K562 (cell line): ENCODE measurements around the gene MAMDC2. TPM values are rescaled to one million over a fixed set of nuclear protein-coding genes. Genes with fewer than 3 reads are reported as not detected.

Experiments
- ATAC-seq: fragments of 200-7000 bp; cut with Tn5 transposase; 3 replicates; pipeline ENCODE4 v1.9.1; 2020; ENCODE audit warnings: moderate library complexity
- BruUV-seq: library from RNA; stranded (reverse); fragments of 400-500 nt; replicated peaks from 2 replicates; lab custom pipeline; 2021; lab: Mats Ljungman, UMichigan
- CTCF ChIA-PET: fragments of 300-600 bp; formaldehyde crosslinking; extraction: SDS; loops from one replicate; lab custom pipeline; 2021; ENCODE audit warnings: low intra/inter-chr PET ratio; lab: Yijun Ruan, JAX
- POLR2A ChIA-PET: fragments of 300-600, 350-650 bp; sonication (Branson Sonifier 250); formaldehyde crosslinking; extraction: SDS; loops from one replicate; lab custom pipeline; 2021; ENCODE audit warnings: antibody characterized with exemption, inconsistent platforms; lab: Yijun Ruan, JAX
- DNase-seq, 4 experiments: peaks; one replicate each; pipeline versions ENCODE4 v3.0.0 to v3.0.0-alpha.2; 2011 to 2018; ENCODE audit warnings: low spot score in 3 of 4, mixed read lengths in 3 of 4; ENCODE audit errors: extremely low read depth in 1 of 4
- FAIRE-seq: peaks from 2 replicates; lab custom pipeline; 2011; peaks lifted over from hg19 to GRCh38; lab: Jason Lieb, UNC
- H2AFZ ChIP-seq: 2 replicates; pipeline ENCODE4 v1.6.0; 2011; ENCODE audit warnings: low read depth, low read length, control low read depth, inconsistent platforms
- H3K27ac ChIP-seq: fragments of 200-600 bp; 3 replicates; pipeline ENCODE4 v1.8.0; 2011; ENCODE audit warnings: low read depth, mild to moderate bottlenecking, control low read depth, inconsistent platforms, low read length, moderate library complexity, mixed read lengths; ENCODE audit errors: extremely low read depth
- H3K27me3 ChIP-seq, 2 experiments: fragments of 300-600 bp in 1 of 2; 2 replicates in 1 of 2; 3 replicates in 1 of 2; pipeline versions ENCODE4 v1.6.0 to v1.8.0; 2011; ENCODE audit warnings: inconsistent platforms in 2 of 2, low read length in 2 of 2, mild to moderate bottlenecking in 1 of 2, mixed read lengths in 1 of 2, moderate library complexity in 1 of 2; ENCODE audit not compliant: control insufficient read depth in 2 of 2, insufficient read depth in 2 of 2
- H3K36me3 ChIP-seq: fragments of 300-600 bp; 3 replicates; pipeline ENCODE4 v1.8.0; 2011; ENCODE audit warnings: mild to moderate bottlenecking, low read length, inconsistent platforms; ENCODE audit not compliant: control insufficient read depth, insufficient read depth
- H3K4me1 ChIP-seq, 2 experiments: fragments of 200-600 bp in 1 of 2; replicated peaks in 1 of 2; 2 replicates in 1 of 2; 3 replicates in 1 of 2; pipeline versions ENCODE4 v1.5.1 to v1.8.0; 2011; ENCODE audit warnings: inconsistent platforms in 2 of 2, low read length in 2 of 2, mild to moderate bottlenecking in 1 of 2, mixed read lengths in 1 of 2, moderate library complexity in 1 of 2; ENCODE audit not compliant: control insufficient read depth in 2 of 2, insufficient read depth in 2 of 2
- H3K4me2 ChIP-seq: 2 replicates; pipeline ENCODE4 v1.6.1; 2011; ENCODE audit warnings: low read length, control low read depth, inconsistent platforms, mixed read lengths; ENCODE audit not compliant: insufficient read depth
- H3K4me3 ChIP-seq: fragments of 200-600 bp; sonication (generic), shearing (Covaris generic); 2 replicates; pipeline ENCODE4 v1.5.1; 2016; ENCODE audit warnings: control low read depth, inconsistent platforms
- H3K79me2 ChIP-seq: fragments of 200-600 bp; 3 replicates; pipeline ENCODE4 v1.8.0; 2011; ENCODE audit warnings: low read length, inconsistent platforms; ENCODE audit not compliant: control insufficient read depth, insufficient read depth
- H3K9ac ChIP-seq, 2 experiments: 2 replicates each; pipeline versions ENCODE4 v1.6.0 to v1.6.1; 2011; ENCODE audit warnings: low read depth in 2 of 2, low read length in 2 of 2, control low read depth in 1 of 2, inconsistent platforms in 1 of 2, mild to moderate bottlenecking in 1 of 2, mixed read lengths in 1 of 2; ENCODE audit not compliant: insufficient read depth in 1 of 2
- H3K9me1 ChIP-seq: one replicate; pipeline ENCODE4 v1.6.0; 2011; ENCODE audit warnings: inconsistent platforms, mild to moderate bottlenecking, low read length, moderate library complexity; ENCODE audit not compliant: control insufficient read depth, insufficient read depth
- H3K9me3 ChIP-seq: replicated peaks from 2 replicates; pipeline ENCODE4 v1.5.1; 2011; ENCODE audit warnings: low read depth, low read length, inconsistent platforms; ENCODE audit not compliant: control insufficient read depth, insufficient read depth
- H4K20me1 ChIP-seq: replicated peaks from 2 replicates; pipeline ENCODE4 v1.6.1; 2011; ENCODE audit warnings: low read length, inconsistent platforms, mixed read lengths; ENCODE audit not compliant: control insufficient read depth, insufficient read depth
- CBFB ChIP-seq: sonication (generic); formaldehyde crosslinking; IDR thresholded peaks from 2 replicates; pipeline ENCODE4 v1.4.0; 2020; ENCODE audit warnings: mild to moderate bottlenecking, missing genetic modification reagents
- DMBX1 ChIP-seq: fragments of 250-450 bp; sonication (Bioruptor Pico); IDR thresholded peaks from 2 replicates; pipeline ENCODE4 v1.8.0; 2022; ENCODE audit warnings: inconsistent platforms, mild to moderate bottlenecking, moderate library complexity, borderline replicate concordance
- FIP1L1 ChIP-seq: fragments of 200-400 bp; formaldehyde crosslinking; IDR thresholded peaks from 2 replicates; pipeline ENCODE4 v1.6.1; 2018; ENCODE audit warnings: mild to moderate bottlenecking, low read depth, low read length; ENCODE audit not compliant: poor library complexity, severe bottlenecking
- KAT7 ChIP-seq: sonication (generic); formaldehyde crosslinking; IDR thresholded peaks from 2 replicates; pipeline ENCODE4 v1.8.0; 2022; ENCODE audit warnings: missing genetic modification reagents, mild to moderate bottlenecking, borderline replicate concordance
- KLF1 ChIP-seq: fragments of 450-650 bp; IDR thresholded peaks from 2 replicates; pipeline ENCODE4 v1.6.1; 2016; ENCODE audit warnings: missing genetic modification characterization, missing compliant biosample characterization
- MAZ ChIP-seq, 2 experiments: fragments of 450-650 bp in 1 of 2; sonication (generic) in 1 of 2; formaldehyde crosslinking; IDR thresholded peaks in 1 of 2; conservative IDR thresholded peaks in 1 of 2; 2 replicates each; pipeline versions ENCODE4 v1.4.0 to v1.5.0; 2020; ENCODE audit warnings: mild to moderate bottlenecking in 1 of 2, missing genetic modification reagents in 1 of 2
- MIER1 ChIP-seq: fragments of 450-650 bp; IDR thresholded peaks from 2 replicates; pipeline ENCODE4 v1.6.1; 2016; ENCODE audit warnings: antibody characterized with exemption, mild to moderate bottlenecking, low read depth
- MLX ChIP-seq, 2 experiments: fragments of 450-650 bp in 1 of 2; sonication (generic) in 1 of 2; formaldehyde crosslinking; conservative IDR thresholded peaks; 2 replicates each; pipeline versions ENCODE4 v1.4.0 to v1.8.1; 2020 to 2022; ENCODE audit warnings: mild to moderate bottlenecking in 1 of 2, missing genetic modification reagents in 1 of 2
- RREB1 ChIP-seq: fragments of 250-450 bp; sonication (Bioruptor Pico); IDR thresholded peaks from 2 replicates; pipeline ENCODE4 v1.4.0; 2020
- ZNF124 ChIP-seq: sonication (generic); formaldehyde crosslinking; IDR thresholded peaks from 2 replicates; pipeline ENCODE4 v1.8.1; 2022; ENCODE audit warnings: missing genetic modification reagents
- ZNF655 ChIP-seq: fragments of 250-450 bp; sonication (Bioruptor Pico); IDR thresholded peaks from 2 replicates; pipeline ENCODE4 v1.5.0; 2021
- WGBS: fragments of 100-300 bp; shearing (Covaris generic); methylation state at CpG from one replicate; pipeline ENCODE4 v1.1.6; 2016; ENCODE audit warnings: low coverage, mixed read lengths; ENCODE audit not compliant: insufficient coverage; ENCODE audit errors: missing lambda C conversion rate; 5-methylcytosine and 5-hydroxymethylcytosine counted together
- in situ Hi-C: fragments of 300-500 bp; cut with MboI; formaldehyde crosslinking; loops from 4 replicates; pipeline ENCODE4 v1.15.0; 2018; ENCODE audit warnings: inconsistent platforms, mixed read lengths
- intact Hi-C: fragments of 100-400 bp; cut with micrococcal nuclease; formaldehyde crosslinking; loops from 2 replicates; pipeline ENCODE4 v1.14.2; 2022
- polyA plus RNA-seq, 8 experiments: library from polyadenylated mRNA; depleted of rRNA in 4 of 8; stranded (reverse) in 5 of 8; unstranded in 3 of 8; fragments of >200 nt; fragmentation: Nextera tagmentation in 2 of 8; fragmentation: Illumina TruSeq in 1 of 8; extraction: Ambion mirVana in 2 of 8; extraction: Trizol in 1 of 8; gene quantifications; 2 replicates each; pipeline versions ENCODE4 v1.2.1 to v1.2.3, GENCODE V29; 2011 to 2014; ENCODE audit warnings: inconsistent platforms in 1 of 8, missing spikeins in 1 of 8
- total RNA-seq, 7 experiments: library from RNA; depleted of rRNA in 6 of 7; stranded (reverse); fragments of >200 nt in 6 of 7; fragmentation: Illumina TruSeq in 2 of 7; extraction: Trizol in 2 of 7; gene quantifications; 2 replicates each; pipeline versions ENCODE4 v1.2.1 to v1.2.3, GENCODE V29; 2011 to 2021; ENCODE audit warnings: low replicate concordance in 1 of 7

MAMDC2 gene
- total and polyA plus RNA-seq, 9 of the 15 experiments (the other 6 are each of a cell fraction or from before 2014, with no cell fraction given) = 0.01 to 0.03 TPM; not detected in 7

- Histone ChIP-seq H3K79me2 (no peaks in the 10 kb centered on the region), H3K9me1 (no peaks in the 10 kb centered on the region), H3K36me3 (no peaks in the 10 kb centered on the region), H3K9ac (no peak overlapping the region), H3K27ac (no peak overlapping the region), H3K27me3 (no peaks in the 10 kb centered on the region), H3K9me3 (no peaks in the 10 kb centered on the region), H3K4me2 (no peak overlapping the region), H3K4me1 (no peaks in the 10 kb centered on the region), H4K20me1 (no peaks in the 10 kb centered on the region), H3K4me3 (no peak overlapping the region), H2AFZ (no peak overlapping the region)
- CTCF ChIA-PET = no interaction called here
- DNase-seq (no peak), ATAC-seq (no peak), FAIRE-seq (no peak)
- in situ Hi-C loops = no loop called here
- intact Hi-C loops = no loop called here
- WGBS = 3% methylated on average over 5 of the region's 5 CpGs
- TF ChIP-seq MAZ (CRISPR knock-in tag; conservative IDR thresholded peaks at IDR 0.05 in 1 of 2, IDR thresholded peaks at IDR 0.05 in 1 of 2) (no peak), KAT7 (CRISPR knock-in tag) (no peak), ZNF655 (CRISPR knock-in tag) (no peak), MLX (CRISPR knock-in tag; conservative IDR thresholded peaks at IDR 0.05) (no peak), DMBX1 (CRISPR knock-in tag) (no peak), CBFB (no peak), KLF1 (tag) (no peak), FIP1L1 (no peak), MIER1 (no peak), RREB1 (no peak), ZNF124 (CRISPR knock-in tag) (no peak)
- BruUV-seq = no TSS peak
- POLR2A ChIA-PET = no interaction called here
Observed at GRCh38 chr9:70020991-70021571, 22.6 kb upstream of the MAMDC2 start.
